ENCODE measurements around the gene BTBD6. TPM values are rescaled to one million over a fixed set of nuclear protein-coding genes. Genes with fewer than 3 reads are reported as not detected.

BTBD6 gene
- total and polyA plus RNA-seq, 9 donors = 16.6 to 40.1 (median 34.4) TPM

- no peaks in the 10 kb centered on the region for H3K4me1 ChIP-seq (ENCODE audit: insufficient read depth)
- no peak for TF ChIP-seq CTCF (IDR thresholded peaks at IDR 0.05)
- no peak for TF ChIP-seq POLR2A (IDR thresholded peaks at IDR 0.05)
- TF ChIP-seq EP300 (IDR thresholded peaks at IDR 0.05) = no peak
- intact Hi-C loops (cut with DNase I) = no loop called here
- no peak for DNase-seq
- H3K9me3 ChIP-seq = no peaks in the 10 kb centered on the region
- WGBS, 3 donors = 91 to 94% (median 92%) methylated on average over 7 of the region's 7 CpGs
- H3K4me3 ChIP-seq = no peak overlapping the region
- H3K36me3 ChIP-seq = no peaks in the 10 kb centered on the region
- no peak overlapping the region for H3K27ac ChIP-seq
- no peaks in the 10 kb centered on the region for H3K27me3 ChIP-seq
Measured at GRCh38 chr14:105258846-105259245, 10.5 kb downstream of the BTBD6 start.

GRCh38 chr14:105260959-105261358 lies 12.6 kb downstream of the BTBD6 start:
- DNase-seq = no peak
- no peak for TF ChIP-seq POLR2A (IDR thresholded peaks at IDR 0.05)
- no peak for TF ChIP-seq EP300 (IDR thresholded peaks at IDR 0.05)
- TF ChIP-seq CTCF (IDR thresholded peaks at IDR 0.05) = no peak
- Histone ChIP-seq H3K4me1 (ENCODE audit: insufficient read depth) (no peaks in the 10 kb centered on the region), H3K36me3 (no peaks in the 10 kb centered on the region), H3K27ac (no peak overlapping the region), H3K9me3 (no peaks in the 10 kb centered on the region), H3K27me3 (no peaks in the 10 kb centered on the region), H3K4me3 (no peak overlapping the region)
- intact Hi-C loops (cut with DNase I) = loop anchor here in 1 of 4 donors (10.0 kb wide), 1 partner anchor 166 kb away; no protein-coding TSS in a partner anchor
- WGBS, 3 donors = 79 to 87% (median 82%) methylated on average over 12 of the region's 12 CpGs

- Histone ChIP-seq H3K9me3 (no peaks in the 10 kb centered on the region), H3K27ac (no peak overlapping the region), H3K4me1 (ENCODE audit: insufficient read depth) (no peaks in the 10 kb centered on the region), H3K36me3 (no peaks in the 10 kb centered on the region), H3K4me3 (no peak overlapping the region), H3K27me3 (no peaks in the 10 kb centered on the region)
- intact Hi-C loops (cut with DNase I) = loop anchor here in 1 of 4 donors (10.0 kb wide), 1 partner anchor 167 kb away; no protein-coding TSS in a partner anchor
- 81 to 85% (median 85%) methylated on average over 11 to 20 of the region's 20 CpGs for WGBS, 3 donors
- TF ChIP-seq CTCF (IDR thresholded peaks at IDR 0.05) = no peak
- TF ChIP-seq EP300 (IDR thresholded peaks at IDR 0.05) = no peak
- no peak for TF ChIP-seq POLR2A (IDR thresholded peaks at IDR 0.05)
- no peak for DNase-seq
Measured at GRCh38 chr14:105261781-105262180, 13.4 kb downstream of the BTBD6 start.

- H3K4me3 ChIP-seq = no peak overlapping the region
- no peak for DNase-seq
- intact Hi-C loops (cut with DNase I) = loop anchor here in 1 of 4 donors (10.0 kb wide), 1 partner anchor 173 kb away; no protein-coding TSS in a partner anchor
- H3K9me3 ChIP-seq = no peaks in the 10 kb centered on the region
- H3K36me3 ChIP-seq = no peaks in the 10 kb centered on the region
- H3K4me1 ChIP-seq (ENCODE audit: insufficient read depth) = no peaks in the 10 kb centered on the region
- TF ChIP-seq CTCF (IDR thresholded peaks at IDR 0.05) (no peak), POLR2A (IDR thresholded peaks at IDR 0.05) (no peak), EP300 (IDR thresholded peaks at IDR 0.05) (no peak)
- WGBS, 3 donors = 72 to 78% (median 77%) methylated on average over 21 of the region's 21 CpGs
- no peak overlapping the region for H3K27ac ChIP-seq
- H3K27me3 ChIP-seq = no peaks in the 10 kb centered on the region
Measured at GRCh38 chr14:105267820-105268548, 19.7 kb downstream of the BTBD6 start.

Measured in ovary (tissue), 9 donors.